HL-60 (cell line): Measurements from ENCODE around the gene CPNE4.

ENCODE experiments used
- DNase-seq, 2 experiments: peaks; one replicate each; pipeline ENCODE4 v3.0.0-alpha.2; 2010 to 2020; ENCODE audit warnings: low read depth in 1 of 2, low spot score in 1 of 2
- H3K27ac ChIP-seq: fragments of 250-450 bp; sonication (Bioruptor Pico); replicated peaks from 2 replicates; pipeline ENCODE4 v1.5.1; 2020; ENCODE audit warnings: mild to moderate bottlenecking, moderate library complexity
- H3K27me3 ChIP-seq: fragments of 250-450 bp; sonication (Bioruptor Pico); 2 replicates; pipeline ENCODE4 v1.5.1; 2021; ENCODE audit warnings: mild to moderate bottlenecking, moderate library complexity; ENCODE audit not compliant: insufficient read depth, poor library complexity, severe bottlenecking
- H3K4me3 ChIP-seq: replicated peaks from 2 replicates; pipeline ENCODE4 v1.5.1; 2011; ENCODE audit warnings: mild to moderate bottlenecking, control low read depth, low read length; ENCODE audit not compliant: insufficient read depth
- GABPA ChIP-seq: IDR thresholded peaks from 2 replicates; pipeline ENCODE4 v1.6.1; 2012; ENCODE audit warnings: low read depth
- POLR2AphosphoS5 ChIP-seq: IDR thresholded peaks from 2 replicates; pipeline ENCODE4 v1.6.1; 2012; ENCODE audit warnings: low read depth
- SPI1 ChIP-seq: IDR thresholded peaks from 2 replicates; pipeline ENCODE4 v1.6.1; 2012; ENCODE audit warnings: low read depth, mild to moderate bottlenecking, borderline replicate concordance
- TF ChIP-seq, protein P1 (sequence below): IDR thresholded peaks from one replicate; pipeline ENCODE4 v1.5.1; 2011; ENCODE audit warnings: low read length, control low read depth, inconsistent platforms; ENCODE audit not compliant: insufficient read depth
- TF ChIP-seq, protein P2 (sequence below): IDR thresholded peaks from 2 replicates; pipeline ENCODE4 v1.6.1; 2012; ENCODE audit warnings: low read depth; ENCODE audit not compliant: insufficient replicate concordance

The CPNE4 gene

GRCh38 chr3:131835906-131836305, 198.9 kb downstream of the CPNE4 start:
- H3K27me3 ChIP-seq, result peaks cover 2% of the 10 kb centered on the region
- TF ChIP-seq, protein P1, sequence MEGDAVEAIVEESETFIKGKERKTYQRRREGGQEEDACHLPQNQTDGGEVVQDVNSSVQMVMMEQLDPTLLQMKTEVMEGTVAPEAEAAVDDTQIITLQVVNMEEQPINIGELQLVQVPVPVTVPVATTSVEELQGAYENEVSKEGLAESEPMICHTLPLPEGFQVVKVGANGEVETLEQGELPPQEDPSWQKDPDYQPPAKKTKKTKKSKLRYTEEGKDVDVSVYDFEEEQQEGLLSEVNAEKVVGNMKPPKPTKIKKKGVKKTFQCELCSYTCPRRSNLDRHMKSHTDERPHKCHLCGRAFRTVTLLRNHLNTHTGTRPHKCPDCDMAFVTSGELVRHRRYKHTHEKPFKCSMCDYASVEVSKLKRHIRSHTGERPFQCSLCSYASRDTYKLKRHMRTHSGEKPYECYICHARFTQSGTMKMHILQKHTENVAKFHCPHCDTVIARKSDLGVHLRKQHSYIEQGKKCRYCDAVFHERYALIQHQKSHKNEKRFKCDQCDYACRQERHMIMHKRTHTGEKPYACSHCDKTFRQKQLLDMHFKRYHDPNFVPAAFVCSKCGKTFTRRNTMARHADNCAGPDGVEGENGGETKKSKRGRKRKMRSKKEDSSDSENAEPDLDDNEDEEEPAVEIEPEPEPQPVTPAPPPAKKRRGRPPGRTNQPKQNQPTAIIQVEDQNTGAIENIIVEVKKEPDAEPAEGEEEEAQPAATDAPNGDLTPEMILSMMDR, result no peak
- TF ChIP-seq SPI1, result no peak
- TF ChIP-seq, protein P2, sequence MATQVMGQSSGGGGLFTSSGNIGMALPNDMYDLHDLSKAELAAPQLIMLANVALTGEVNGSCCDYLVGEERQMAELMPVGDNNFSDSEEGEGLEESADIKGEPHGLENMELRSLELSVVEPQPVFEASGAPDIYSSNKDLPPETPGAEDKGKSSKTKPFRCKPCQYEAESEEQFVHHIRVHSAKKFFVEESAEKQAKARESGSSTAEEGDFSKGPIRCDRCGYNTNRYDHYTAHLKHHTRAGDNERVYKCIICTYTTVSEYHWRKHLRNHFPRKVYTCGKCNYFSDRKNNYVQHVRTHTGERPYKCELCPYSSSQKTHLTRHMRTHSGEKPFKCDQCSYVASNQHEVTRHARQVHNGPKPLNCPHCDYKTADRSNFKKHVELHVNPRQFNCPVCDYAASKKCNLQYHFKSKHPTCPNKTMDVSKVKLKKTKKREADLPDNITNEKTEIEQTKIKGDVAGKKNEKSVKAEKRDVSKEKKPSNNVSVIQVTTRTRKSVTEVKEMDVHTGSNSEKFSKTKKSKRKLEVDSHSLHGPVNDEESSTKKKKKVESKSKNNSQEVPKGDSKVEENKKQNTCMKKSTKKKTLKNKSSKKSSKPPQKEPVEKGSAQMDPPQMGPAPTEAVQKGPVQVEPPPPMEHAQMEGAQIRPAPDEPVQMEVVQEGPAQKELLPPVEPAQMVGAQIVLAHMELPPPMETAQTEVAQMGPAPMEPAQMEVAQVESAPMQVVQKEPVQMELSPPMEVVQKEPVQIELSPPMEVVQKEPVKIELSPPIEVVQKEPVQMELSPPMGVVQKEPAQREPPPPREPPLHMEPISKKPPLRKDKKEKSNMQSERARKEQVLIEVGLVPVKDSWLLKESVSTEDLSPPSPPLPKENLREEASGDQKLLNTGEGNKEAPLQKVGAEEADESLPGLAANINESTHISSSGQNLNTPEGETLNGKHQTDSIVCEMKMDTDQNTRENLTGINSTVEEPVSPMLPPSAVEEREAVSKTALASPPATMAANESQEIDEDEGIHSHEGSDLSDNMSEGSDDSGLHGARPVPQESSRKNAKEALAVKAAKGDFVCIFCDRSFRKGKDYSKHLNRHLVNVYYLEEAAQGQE, result no peak
- no peak for TF ChIP-seq POLR2AphosphoS5
- TF ChIP-seq GABPA, result no peak
- no peak overlapping the region for H3K4me3 ChIP-seq
- no peak overlapping the region for H3K27ac ChIP-seq
- DNase-seq, result no peak

GRCh38 chr3:131831608-131832007, 203.2 kb downstream of the CPNE4 start:
- Histone ChIP-seq H3K27ac (no peak overlapping the region), H3K4me3 (no peak overlapping the region), H3K27me3 (no peaks in the 10 kb centered on the region)
- no peak for TF ChIP-seq SPI1
- TF ChIP-seq, protein P2, result no peak
- no peak for TF ChIP-seq GABPA
- TF ChIP-seq POLR2AphosphoS5, result no peak
- TF ChIP-seq, protein P1, result no peak
- DNase-seq, result no peak

GRCh38 chr3:131821191-131821762, 213.5 kb downstream of the CPNE4 start:
- H3K27ac ChIP-seq, result no peak overlapping the region
- no peaks in the 10 kb centered on the region for H3K27me3 ChIP-seq
- H3K4me3 ChIP-seq, result no peak overlapping the region
- TF ChIP-seq, protein P2, result no peak
- TF ChIP-seq GABPA (no peak), POLR2AphosphoS5 (no peak), SPI1 (no peak)
- TF ChIP-seq, protein P1, result no peak
- DNase-seq, result no peak
